IPS DF 19.7 (cell line): Measurements from ENCODE around the gene CCDC88C.

Experiments used
- DNase-seq: peaks from one replicate; pipeline ENCODE4 v3.0.0-alpha.2; 2013; ENCODE audit warnings: low read depth, low spot score

The CCDC88C gene

DNA sequence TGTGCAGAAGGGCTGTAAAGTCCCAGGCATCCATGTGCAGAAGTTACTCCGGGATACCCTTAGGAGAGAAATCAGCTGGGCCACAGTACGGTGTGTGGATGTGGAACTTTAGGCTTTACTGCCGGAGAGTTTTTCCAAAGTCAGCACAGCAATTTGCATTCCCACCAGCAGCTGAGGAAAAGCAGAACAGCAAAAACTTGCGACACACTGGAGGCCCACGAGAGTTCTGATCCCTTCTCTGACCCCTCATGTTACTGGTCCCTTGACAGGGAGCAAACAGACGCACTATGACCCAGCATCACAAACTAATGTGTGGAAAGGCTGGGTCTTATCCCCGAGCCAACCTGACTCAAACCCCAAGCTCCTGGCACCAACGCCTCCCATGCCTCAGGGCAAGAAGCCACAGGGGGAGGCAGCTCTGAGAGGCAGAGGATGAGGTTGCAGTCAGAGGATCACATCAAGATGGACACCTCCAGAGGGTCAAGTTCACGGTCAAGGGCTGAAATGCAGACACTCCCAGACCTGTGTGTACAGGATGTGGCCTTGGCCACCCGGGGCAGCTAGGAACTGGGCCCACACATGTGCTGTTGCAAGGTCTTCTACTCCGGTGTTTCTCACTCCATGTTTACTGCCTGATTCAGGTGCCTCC lies 38.6 kb downstream of the CCDC88C start:
- DNase-seq, result no peak

DNA sequence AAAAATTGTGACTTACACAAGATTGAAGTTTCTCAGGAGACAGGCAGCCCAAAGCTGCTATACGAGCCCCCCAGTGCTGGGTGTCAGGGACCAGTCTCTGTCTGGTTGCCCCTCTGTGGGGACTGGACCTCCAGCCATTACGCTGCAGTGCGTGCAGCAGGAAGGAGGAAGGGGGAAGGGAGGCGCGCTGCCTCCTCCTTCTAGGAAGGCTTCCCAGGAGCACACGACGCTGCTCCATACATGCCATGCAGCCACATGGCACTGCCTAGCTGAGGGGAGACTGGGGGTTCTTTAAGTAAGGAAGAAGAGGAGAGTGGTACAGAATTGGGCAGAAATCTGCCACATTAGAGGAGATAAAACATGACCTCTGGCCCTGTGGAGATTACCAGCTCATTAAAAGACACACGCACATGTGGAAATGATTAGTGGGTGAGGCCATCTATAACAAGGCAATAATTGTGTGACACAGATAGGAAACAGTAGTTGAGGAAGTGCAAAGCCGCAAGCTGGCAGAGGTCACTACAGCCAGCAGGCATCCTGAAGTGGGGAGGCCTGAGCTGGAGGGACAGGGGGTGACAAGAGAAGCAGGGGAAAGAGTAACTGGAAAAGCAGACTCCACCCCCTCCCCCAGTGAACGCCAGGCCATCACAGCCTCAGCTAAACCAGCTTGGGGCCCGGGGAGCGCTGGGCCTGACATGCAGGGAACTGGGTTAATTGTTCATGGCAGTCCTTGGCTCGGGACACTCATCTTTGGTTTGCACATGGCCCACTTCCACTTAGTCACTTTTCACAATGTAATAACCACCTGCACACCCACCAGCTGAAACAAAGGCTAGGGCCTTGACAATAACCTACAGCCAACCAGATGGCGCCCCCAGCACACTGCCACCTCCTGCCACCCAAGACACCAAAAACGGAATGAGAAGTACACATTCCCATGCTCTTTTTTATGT lies 39.6 kb downstream of the CCDC88C start:
- no peak for DNase-seq

DNA sequence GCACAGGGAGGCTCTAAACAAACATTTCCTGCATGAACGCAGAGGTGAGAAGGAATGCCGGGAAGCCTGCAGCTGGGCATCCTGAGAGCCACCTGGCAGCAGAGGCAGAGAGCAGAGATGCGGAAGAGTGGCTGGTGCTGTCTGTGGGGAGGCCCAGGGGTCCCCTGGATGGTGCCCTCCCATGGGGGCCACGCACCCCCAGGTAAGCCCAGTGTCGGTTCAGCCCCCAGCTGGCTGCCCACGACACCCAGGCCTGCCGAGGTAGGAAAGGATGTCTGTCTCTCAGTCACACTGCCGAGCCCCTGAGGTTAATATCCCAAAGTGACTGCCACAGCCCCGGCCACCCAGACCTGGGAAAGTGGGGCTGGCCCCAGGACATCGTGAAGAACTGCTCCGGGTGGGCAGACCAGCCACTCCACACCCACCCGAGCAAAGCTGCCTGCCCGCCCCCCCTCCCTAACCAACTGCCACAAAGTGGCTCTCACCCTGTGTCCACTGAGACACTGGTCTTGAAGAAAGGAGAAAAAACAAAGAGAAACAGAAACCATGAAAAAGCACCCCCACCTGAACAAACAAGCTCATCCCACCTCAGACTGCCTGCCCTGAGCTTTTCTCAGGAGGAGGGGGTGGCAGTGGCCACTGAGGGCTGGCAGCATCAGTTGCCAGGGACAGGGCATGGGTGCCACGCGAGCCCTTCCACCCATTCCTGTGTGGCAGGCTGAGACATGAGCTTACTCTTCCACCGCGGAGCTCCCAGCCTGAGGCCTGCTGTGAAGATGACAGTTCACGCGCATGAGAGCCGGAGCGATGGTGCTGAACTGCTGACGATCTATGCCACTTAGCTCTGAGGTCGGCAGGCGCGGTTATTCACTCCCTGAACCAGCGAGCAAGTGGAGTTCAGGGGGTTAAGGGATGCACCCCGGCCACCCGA lies 40.8 kb downstream of the CCDC88C start:
- no peak for DNase-seq

DNA sequence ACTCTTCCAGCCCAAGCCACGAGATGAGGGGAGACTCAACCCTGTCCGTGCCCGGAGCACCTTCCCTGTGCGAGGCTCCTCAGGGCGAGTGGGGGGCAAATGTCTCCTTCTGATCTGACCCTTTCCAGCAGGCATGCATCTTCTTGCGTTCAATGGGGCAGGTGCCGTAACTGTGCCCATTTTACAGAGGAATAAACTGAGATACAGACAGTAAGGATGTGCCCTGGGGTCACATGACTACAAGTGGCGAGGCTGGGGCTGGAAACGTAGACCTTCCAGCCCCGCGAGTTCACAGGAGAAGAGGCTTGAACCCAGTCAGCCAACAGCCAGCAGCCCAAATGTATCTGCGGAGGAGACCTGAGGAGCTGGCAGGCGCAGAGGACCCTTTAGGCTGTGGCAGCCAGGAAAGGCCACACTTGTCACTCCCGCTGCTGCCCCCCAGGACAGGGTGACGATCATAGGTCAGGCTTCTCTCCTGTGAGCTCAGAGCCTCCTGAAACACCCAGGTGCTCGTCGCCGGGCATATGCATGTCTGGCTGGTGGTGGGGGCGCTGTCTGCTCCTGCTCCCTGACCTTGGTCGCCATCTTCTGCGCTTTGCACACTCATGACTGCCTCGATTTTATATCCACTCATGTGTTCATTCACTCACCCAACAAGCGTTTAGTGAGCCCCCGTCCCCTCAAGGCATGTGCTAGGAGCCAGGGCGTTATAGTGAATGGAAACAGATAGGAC lies 41.7 kb downstream of the CCDC88C start:
- no peak for DNase-seq

DNA sequence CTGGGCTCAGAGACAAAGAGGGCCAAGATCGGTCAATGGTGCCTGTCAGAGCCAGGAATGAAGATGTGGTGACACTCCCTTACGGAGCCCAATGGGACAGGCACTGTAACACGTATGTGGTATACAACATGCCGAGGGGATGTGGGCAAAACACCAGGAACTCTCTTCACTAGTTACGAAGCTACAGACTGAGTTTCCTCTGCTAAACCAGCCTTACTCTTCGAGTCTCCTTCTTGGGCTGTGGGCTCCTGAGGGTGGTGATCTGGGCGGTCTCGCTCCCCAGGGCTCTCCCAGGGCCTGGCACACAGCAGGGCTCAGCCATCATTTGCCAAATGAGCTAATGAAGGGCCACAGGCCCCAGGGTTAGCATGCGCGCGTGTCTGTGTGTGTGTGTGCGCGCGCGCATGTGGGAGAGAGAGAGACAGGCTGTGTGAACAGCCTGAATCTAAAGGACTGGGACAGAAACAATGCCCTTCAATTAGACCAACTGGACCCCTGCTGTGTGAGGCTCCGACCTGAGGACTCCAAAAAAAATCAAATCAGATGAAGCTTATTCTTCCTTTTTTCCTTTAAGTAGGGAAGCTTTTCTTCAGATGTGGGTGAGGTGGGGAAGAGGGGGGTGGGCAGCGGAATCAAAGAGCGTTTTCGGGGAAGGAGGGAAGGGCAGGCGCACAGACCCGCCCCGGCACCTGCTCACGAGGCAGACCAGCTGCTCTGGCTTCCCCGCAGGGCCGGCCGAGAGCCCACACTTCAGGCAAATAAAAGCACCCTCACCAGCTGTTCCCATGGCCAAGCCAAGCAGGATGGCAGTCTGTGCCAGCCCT lies 42.5 kb downstream of the CCDC88C start:
- DNase-seq, result no peak

DNA sequence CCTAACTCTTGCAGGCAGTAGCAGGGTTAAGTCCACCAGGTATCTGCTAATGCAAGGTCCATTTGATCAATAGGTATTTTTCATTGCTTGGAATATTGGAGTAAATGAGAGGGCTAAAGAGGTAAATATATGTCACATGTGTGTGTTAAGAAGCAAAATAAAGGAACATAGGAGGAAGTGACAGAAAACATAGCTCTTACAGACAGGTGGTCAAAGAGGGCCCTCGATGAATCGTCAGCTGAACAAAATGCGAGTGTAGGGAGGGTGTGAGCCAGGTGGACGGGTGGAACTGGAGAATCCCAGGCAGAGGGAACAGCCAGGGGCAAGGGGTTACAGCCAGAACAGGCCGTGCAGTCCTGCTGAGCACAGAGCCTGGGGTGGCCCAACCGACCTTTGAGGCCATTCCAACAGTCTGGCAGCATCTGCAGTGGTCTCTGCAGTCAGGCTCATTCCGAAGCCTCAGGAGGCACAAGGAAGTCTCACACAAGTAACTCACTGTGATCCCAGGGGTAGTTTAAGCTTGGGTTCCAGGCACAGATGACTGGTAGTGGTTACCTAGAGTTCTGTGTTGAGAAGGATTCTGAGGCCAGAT lies 43.2 kb downstream of the CCDC88C start:
- DNase-seq, result no peak

DNA sequence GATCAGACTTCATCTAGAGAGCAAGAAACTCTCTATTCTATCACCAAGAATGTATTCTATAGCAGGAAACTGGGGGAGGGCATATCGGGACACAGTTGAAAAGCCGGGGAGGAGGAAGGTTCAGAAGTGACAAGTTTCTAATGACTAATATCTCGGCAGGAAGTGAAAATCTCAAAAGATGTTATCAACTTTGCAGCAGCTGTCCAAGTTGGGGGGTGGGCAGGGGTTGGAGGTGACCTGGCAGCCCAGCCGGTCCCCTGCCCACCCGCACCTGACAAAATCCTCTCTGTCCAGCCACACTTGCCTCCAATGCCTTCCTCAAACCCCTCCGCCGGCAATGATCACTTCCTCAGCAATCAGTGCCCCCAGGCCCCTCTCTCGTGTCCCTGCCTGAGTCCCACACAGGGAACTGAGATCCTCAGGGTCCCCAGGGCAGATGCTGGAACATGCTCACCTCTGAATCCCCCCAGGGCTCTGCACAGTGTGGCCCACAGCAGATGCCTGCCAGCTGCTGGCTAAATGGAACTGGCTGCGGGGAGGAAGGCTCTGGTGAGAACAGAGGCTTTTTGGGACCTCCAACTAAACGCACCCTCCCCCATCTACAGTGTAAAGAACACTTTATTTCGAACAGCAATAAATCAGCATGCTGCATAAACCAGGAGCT lies 43.9 kb downstream of the CCDC88C start:
- no peak for DNase-seq

DNA sequence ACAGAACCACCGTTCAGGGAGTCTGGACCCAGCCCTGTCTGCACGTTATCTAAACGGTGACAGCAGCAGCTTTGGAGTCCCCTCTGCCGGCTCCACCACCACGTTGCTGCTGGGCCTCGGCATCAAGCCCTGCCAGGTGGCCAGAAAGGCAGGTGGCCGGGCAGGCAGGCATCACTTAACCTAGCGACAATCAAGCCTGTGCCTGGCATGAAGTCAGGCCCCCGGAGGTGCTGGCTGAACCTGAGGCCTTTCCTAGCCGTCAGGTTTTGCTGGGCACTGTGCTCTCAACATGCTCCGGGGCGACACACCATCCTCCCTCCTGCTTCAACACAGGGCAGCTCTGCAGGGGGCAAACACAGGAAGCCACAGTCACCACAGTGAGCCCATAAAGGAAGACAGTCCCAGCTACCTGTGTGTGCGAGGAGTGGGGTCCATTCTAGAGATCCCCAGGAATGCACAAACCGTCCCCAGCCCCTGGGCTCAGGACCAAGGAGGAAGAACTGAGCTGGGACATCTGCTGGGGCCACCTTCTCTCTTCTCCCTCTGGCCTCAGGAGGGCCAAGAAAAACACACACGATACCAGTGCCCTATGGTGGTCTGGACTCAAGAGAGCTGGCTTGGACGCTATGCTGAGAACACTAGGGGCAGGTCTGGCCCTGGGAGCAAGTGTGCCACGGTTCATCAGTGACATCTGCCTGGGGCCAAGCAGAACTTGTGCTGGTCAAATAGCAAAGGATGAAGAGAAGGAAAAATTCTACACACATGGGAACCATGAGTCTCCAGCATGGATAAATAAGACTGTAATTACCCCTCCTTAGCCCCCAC lies 44.7 kb downstream of the CCDC88C start:
- DNase-seq, result no peak

DNA sequence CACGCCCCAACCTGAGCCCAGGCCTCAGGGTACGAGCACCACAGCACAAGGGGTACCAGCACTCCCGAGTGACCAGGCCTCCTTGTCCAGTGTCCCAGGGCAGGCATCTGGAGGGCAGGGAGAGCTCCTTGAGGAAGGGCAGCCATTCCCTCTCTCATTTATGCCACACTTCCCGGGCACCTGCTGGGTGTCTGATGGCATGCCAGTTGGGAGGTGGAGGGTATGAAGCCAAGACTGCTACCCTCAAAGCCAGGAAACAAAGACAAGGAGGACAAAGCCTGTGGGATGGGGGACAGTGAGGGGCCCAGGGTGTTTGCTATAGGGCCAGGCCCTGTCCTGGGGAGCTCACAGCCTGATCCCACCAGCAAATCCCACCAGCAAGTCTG lies 45.6 kb downstream of the CCDC88C start:
- no peak for DNase-seq

DNA sequence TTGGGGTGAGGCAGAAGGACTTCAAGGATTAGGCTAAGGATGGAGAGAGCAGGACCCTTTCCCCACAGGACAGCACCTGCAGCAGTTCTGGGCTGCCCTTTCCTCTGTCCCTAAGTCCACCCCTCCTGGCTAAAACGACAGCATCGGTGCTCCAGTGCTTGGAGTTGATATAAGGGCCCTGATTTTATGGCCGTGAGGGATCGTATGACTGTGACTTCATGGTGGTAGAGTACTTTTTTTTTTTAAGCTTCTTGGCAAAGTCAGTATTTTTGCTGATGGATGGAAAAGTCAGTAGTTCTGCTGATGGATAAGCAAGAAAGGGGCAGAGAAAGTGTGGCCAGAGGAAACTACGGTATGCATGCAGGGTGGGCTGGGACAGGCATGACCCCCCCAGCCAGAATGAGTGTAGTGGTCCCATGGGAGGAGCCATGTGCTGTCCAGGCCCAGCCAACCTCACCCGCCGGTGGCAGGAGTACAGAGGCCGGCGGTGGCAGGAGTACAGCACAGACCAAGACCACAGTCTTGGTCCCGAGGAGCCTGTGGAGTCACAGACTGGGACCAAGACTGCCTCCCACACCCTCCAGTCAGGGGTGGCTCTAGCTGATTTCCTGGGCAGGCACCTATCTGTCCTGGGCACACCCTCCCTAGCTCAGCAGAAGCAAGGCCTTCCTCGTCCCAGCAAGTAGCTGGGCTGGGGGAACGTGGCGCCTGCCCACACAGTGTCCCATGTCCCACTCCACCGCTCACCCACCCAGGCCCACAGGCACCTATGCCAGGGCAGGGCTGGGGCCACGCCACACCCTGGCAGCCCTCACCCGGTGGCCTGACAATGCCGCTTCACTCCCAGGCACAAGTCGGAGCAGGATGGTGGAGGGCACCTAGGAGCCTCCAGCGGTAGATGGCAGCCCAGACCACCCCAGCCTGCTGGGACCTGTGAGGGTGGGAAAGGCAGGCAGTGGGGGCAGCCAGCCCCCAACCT lies 46.3 kb downstream of the CCDC88C start:
- DNase-seq, result no peak

DNA sequence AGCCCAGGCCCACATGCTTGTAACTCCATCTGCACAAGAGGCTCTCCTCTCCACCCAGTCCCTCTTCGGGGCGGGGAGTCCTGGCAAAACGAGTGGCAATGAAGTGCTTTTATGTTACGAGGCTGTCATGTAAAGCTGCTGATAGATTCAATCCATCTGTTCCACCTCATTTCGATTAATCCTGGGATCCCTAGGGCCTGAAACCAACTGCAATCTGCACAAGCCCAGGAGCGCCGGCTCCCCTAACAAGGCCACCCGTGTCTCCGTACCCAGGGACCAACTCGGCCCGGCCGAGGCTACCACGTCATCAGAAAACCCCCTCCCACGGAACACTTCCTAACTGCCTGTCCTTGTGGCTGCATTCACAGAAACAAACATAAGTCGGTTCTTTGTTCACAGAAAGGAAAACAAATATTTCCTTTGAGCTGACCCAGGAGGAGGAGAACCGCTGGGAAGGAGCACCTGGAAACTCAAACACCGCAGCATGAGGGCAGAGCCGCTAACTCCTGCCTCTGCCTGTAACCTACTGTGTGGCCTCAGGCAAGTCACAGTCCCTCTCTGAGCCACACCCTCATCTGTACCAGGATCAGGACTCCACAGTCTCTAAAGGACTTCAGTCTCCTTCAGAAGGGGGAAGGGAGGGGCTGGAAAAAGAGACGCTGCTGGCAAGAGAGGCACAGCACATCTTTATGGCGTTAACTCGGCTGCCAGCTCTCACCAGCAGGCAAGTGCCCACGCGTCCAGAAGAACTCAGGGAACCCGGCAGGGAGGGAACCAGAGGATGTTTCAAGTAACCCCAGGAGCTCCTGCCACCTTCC lies 47.8 kb downstream of the CCDC88C start:
- no peak for DNase-seq

DNA sequence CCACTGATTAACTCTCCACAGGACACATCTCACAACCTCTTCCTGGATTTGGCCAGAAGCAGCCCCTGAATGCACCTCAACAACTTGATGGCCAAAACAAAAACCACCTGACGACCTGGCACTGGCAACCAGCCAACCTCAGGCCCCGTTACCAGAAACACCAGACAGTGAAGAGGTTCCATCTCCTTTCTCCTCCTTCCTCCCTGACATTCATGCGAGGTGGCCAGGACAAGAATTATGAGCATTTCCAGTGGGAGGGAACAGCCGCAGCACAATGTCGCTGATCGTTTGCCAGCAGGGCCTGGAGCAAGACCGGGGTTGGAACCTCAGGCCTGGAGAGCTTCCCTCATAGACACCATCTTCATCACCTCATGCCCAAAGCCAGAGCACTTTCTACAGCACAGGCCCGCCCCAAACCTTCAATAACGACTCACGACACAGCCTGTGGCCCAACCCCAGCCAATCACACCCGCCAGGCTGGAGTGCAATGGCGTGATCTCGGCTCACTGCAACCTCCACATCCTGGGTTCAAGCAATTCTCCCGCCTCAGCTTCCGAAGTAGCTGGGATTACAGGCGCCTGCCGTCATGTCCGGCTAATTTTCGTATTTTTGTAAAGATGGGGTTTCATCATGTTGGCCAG lies 48.7 kb downstream of the CCDC88C start:
- DNase-seq, result no peak

DNA sequence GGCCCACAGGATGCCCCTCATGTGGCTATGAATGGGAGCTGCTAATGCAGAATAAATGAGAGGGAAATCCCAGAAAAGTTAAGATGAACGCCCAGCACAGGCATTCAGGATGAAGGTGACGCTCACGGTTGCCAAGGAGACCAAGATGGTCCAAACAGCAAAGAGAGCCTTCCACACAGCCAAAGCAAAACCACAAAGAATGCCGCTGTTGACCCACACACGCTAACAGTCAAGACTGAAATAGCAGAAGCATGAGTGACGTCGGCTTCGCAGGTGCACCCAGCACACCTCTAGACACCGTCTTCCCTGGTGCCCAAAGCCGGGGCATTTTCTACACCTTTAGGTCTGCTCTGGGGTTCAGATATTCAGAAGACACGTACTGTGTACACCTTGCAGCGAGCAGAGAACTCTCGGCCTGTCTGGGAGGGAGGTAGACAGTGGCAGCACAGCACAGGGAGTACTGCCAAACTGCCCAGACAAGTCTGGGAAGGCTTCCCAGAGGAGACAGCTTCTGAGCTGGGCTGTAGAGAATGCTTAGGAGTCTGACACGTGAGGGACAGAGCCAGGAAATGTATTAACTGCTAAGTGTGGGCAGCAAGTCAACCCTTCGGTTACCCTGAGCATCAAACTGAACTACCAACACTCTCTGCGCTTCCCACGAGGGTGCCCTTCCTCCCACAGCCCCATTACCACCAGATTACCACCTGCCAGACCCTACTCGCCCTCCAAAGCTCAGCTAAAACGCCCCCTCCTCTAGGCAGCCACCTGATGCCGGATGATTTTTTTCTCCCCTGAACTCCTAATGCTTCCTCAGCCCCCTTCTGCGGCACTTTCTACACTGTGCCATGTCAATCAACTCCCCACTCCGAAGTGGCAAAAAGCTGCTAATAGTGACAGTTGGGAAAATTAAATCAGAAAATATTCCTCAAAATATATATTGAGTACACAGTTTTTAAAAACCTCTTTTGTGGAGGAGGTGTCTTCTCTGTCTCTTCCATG lies 50.1 kb downstream of the CCDC88C start:
- no peak for DNase-seq

DNA sequence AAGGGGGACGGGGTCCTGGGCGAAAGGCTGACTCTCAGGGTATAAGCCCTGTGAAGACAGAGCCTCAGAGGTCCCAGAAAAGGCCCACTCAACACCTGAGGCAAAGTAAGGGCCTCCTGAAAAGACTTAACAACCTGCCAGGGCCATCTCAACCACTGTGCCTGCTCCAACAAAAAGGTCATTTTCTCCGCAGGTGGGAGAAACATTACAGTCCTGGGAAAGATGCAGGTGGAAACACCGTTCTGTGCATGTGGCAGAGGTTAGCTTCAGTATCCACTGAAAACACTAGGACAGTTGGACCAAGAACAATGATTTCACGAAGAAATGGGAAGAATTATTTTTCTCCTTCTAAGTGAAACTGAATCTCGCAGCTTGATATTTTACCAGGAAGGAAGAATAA lies 50.9 kb downstream of the CCDC88C start:
- DNase-seq, result no peak

DNA sequence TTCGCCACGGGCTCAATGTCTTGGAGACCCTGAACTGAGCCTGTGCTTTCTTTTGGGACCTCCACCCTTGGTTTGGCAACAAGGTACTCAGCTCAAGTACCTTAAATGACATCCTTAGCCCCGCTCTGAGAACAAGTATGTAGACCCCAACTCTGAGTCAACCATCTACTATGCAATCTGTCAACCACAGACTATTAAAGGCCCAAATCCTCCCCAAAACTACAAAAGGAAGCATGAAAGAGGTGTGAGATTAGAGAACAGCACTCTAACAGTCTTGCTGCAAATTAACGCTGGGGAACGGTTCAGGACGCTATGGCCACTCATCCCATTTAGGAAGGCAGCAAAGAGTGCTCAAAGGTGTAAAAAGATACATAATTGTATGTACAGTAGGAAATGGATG lies 52.1 kb downstream of the CCDC88C start:
- no peak for DNase-seq
